H1 (cell line): Measurements from ENCODE around the gene HACL1. TPM values are rescaled to one million over a fixed set of nuclear protein-coding genes. Genes with fewer than 3 reads are reported as not detected.

Source experiments
- CHD7 ChIP-seq: fragments of 300-600 bp; sonication (generic); IDR thresholded peaks from 2 replicates; pipeline ENCODE4 v1.7.1; 2012; ENCODE audit warnings: low read length, moderate library complexity, mild to moderate bottlenecking, inconsistent platforms; ENCODE audit not compliant: insufficient replicate concordance
- EGR1 ChIP-seq: IDR thresholded peaks from 2 replicates; pipeline ENCODE4 v1.6.1; 2011; ENCODE audit warnings: low read depth, low read length, borderline replicate concordance
- FOSL1 ChIP-seq: IDR thresholded peaks from 2 replicates; pipeline ENCODE4 v1.6.1; 2011; ENCODE audit warnings: mild to moderate bottlenecking, low read depth, low read length, moderate library complexity; ENCODE audit not compliant: insufficient read depth
- GTF2F1 ChIP-seq: IDR thresholded peaks from 2 replicates; pipeline ENCODE4 v1.6.1; 2012; ENCODE audit warnings: low read depth, low read length, improper control_type of control experiment, borderline replicate concordance
- KDM5A ChIP-seq: fragments of 200-600 bp; IDR thresholded peaks from 2 replicates; pipeline ENCODE4 v1.7.1; 2012; ENCODE audit warnings: mild to moderate bottlenecking, low read length, inconsistent platforms, mixed read lengths
- RFX5 ChIP-seq: IDR thresholded peaks from 2 replicates; pipeline ENCODE4 v1.6.1; 2011; ENCODE audit warnings: low read depth, low read length, improper control_type of control experiment, borderline replicate concordance
- SIRT6 ChIP-seq: IDR thresholded peaks from one replicate; pipeline ENCODE4 v1.7.1; 2012; ENCODE audit warnings: low read length, inconsistent platforms
- polyA plus RNA-seq, 7 experiments: library from polyadenylated mRNA; depleted of rRNA in 3 of 7; stranded (reverse) in 5 of 7; unstranded in 2 of 7; fragments of >200 nt in 5 of 7; fragments of 200-250 nt in 2 of 7; gene quantifications; 1 replicate in 5 of 7; 2 replicates in 1 of 7; 4 replicates in 1 of 7; pipeline versions ENCODE4 v1.2.1 to v1.2.3, GENCODE V29; 2011 to 2013; ENCODE audit warnings: missing spikeins in 2 of 7, mixed read lengths in 2 of 7
- total RNA-seq: library from RNA; stranded (reverse); fragmentation: NEBNext Ultra II Directional; extraction: Animal tissue kit (Norgen Biotek cat#: 25700); gene quantifications from 2 replicates; pipeline ENCODE4 v1.2.1, GENCODE V29; 2021
- TF ChIP-seq, protein P1 (sequence below), 3 experiments: IDR thresholded peaks; 1 replicate in 2 of 3; 2 replicates in 1 of 3; pipeline versions ENCODE4 v1.5.1 to v1.6.1; 2011; ENCODE audit warnings: low read length in 3 of 3, mild to moderate bottlenecking in 3 of 3, inconsistent platforms in 2 of 3, low read depth in 1 of 3, moderate library complexity in 1 of 3; ENCODE audit not compliant: insufficient read depth in 1 of 3; ENCODE audit errors: control extremely low read depth in 1 of 3

HACL1 gene
- total and polyA plus RNA-seq, 2 of the 8 experiments (the other 6 are each of a cell fraction or from before 2014, with no cell fraction given): 38.2 to 46.0 TPM

DNA sequence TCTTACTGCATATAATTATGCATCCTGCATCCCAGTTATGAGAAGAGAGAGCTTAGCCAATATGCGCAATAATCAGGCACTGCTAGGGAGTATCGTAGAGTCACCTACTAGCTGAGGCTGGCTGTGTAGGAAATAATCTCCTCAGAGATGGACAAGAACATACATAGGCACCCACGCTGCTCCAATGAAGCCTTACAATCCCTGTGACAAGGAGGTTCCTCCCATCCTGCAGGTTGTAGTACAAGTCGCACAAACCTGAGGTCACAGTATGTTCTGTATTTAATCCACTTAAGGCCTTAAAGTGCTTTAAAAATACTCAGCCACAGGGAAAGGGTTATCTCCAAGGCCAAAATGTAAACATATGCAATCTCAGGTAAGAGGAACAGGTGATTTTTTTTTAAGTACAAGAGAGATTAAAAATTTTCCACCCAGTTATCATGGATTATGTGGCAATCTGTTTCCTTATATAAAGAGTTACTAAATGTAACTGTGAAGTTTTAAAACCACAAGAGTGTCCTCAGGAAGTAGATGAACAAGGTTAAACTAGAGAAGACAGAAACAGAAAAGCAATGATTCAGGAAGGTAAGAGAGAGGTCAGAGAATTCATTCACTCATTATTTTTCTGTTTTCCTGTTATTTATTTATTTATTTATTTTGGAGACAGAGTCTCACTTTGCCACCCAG, 72.4 kb downstream of the HACL1 start (continued):
- TF ChIP-seq CHD7: no peak
- TF ChIP-seq RFX5: no peak
- no peak for TF ChIP-seq EGR1
- TF ChIP-seq, protein P1, sequence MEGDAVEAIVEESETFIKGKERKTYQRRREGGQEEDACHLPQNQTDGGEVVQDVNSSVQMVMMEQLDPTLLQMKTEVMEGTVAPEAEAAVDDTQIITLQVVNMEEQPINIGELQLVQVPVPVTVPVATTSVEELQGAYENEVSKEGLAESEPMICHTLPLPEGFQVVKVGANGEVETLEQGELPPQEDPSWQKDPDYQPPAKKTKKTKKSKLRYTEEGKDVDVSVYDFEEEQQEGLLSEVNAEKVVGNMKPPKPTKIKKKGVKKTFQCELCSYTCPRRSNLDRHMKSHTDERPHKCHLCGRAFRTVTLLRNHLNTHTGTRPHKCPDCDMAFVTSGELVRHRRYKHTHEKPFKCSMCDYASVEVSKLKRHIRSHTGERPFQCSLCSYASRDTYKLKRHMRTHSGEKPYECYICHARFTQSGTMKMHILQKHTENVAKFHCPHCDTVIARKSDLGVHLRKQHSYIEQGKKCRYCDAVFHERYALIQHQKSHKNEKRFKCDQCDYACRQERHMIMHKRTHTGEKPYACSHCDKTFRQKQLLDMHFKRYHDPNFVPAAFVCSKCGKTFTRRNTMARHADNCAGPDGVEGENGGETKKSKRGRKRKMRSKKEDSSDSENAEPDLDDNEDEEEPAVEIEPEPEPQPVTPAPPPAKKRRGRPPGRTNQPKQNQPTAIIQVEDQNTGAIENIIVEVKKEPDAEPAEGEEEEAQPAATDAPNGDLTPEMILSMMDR (IDR thresholded peaks at IDR 0.05; ENCODE audit: control extremely low read depth in 1 of 3, insufficient read depth in 1 of 3, low read depth in 1 of 3, low read length in 3 of 3): no peak
- no peak for TF ChIP-seq SIRT6
- TF ChIP-seq KDM5A: no peak
- TF ChIP-seq FOSL1: no peak
- TF ChIP-seq GTF2F1: no peak
- TF ChIP-seq, all 59 proteins: peak for 0
